ENCODE results near the gene CERK.

The CERK gene

DNA sequence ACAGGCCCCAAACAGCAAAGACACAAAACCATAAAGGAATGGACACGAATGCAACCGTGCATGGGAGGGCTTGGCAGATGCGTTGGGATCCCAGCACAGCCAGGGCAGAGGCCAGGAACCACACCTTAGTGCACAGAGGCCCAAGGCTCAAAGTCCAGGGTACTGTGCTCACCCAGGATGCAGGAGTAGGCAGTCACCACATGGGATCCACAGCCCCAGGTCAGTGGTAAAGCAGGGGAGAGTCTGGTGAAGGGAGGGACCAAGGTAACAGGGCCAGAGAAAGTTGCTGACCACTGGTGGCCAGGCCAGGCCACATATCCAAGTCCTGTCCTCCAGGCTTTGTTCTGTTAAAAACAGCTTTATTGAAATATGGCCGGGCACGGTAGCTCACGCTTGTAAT is 6.5 kb upstream of the CERK start:
- Histone ChIP-seq H3K36me3 (ENCODE audit: control insufficient read depth in 5 of 5, insufficient read depth in 5 of 5, low read length in 5 of 5) (no peaks in the 10 kb centered on the region), H3K9me3 (ENCODE audit: control insufficient read depth in 5 of 5, low read length in 5 of 5) (no peaks in the 10 kb centered on the region), H3K4me1 (ENCODE audit: control insufficient read depth in 5 of 5, insufficient read depth in 5 of 5, low read length in 5 of 5) (peaks cover 2 to 28% (median 24%) of the 10 kb centered on the region in 5 donors), H3K27me3 (ENCODE audit: control insufficient read depth in 5 of 5, insufficient read depth in 4 of 5, low read length in 5 of 5) (peaks cover 4 to 26% (median 17%) of the 10 kb centered on the region in 5 donors), H3K9ac (ENCODE audit: low read length in 5 of 5) (no peak overlapping the region), H3K4me3 (ENCODE audit: low read depth in 1 of 5, low read length in 5 of 5) (no peak overlapping the region), H3K27ac (ENCODE audit: low read depth, low read length) (no peak overlapping the region)

DNA sequence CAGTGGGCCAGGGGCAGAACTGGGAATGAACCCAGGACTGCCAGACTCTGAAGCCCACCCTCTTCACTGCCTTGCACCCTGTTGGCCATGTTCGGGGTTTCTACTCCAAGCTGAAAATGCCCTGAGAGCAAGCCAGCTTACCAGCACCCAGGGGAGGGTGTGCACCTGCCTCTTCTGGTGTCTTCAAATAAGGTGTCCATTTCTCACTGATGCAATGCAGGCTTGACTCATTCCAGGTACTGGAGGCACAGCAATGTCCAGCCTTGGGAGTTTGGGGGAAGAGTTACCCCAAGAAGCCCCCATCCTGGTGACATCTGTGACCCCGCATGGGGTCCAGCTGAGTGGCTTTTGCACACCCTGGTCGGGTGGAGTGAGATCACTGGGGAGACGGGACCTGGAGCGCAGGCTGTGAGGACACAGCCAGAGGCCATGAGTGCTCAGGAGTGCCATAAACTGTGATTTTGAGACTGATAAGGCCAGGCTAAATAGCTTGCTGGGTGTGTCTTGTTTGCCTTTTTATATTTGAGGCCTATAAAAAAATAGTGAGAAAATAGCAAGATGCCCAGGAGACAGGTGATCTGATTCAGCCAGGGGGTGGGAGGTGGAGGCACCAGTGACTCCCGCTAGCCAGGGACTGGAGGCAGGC is 4.6 kb upstream of the CERK start:
- Histone ChIP-seq H3K27ac (ENCODE audit: low read depth, low read length) (no peak overlapping the region), H3K4me1 (ENCODE audit: control insufficient read depth in 5 of 5, insufficient read depth in 5 of 5, low read length in 5 of 5) (peaks cover 0 to 32% (median 24%) of the 10 kb centered on the region in 5 donors)

DNA sequence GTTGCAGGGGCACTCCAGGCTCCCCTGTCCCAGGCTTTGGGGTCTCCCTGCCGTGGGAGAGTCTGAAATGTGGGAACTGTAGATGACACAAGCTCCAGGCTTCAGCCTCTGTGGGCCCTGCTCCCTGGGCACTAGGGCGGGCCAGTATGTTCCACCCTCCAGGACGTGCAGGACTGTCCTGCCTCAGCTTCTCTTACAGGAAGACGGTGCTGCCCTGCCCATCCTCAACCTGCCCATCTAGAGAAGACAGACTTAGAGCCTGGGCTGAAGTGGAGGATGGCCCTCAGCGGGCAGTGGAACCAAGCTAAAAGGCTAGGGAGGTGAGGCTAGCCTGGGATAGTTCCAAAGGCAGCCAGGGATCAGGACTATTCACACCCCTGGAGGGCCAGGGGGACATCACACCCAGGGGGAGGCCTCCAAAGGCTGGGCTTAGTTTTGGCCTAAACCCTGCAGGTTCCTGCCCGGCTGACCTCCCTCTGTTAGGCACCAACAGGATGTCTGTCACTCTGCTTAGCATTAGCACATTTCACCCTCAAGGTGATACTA is 4.0 kb upstream of the CERK start:
- H3K4me1 ChIP-seq (ENCODE audit: control insufficient read depth in 5 of 5, insufficient read depth in 5 of 5, low read length in 5 of 5) = peaks cover 2 to 37% (median 28%) of the 10 kb centered on the region in 5 donors
- H3K9ac ChIP-seq (ENCODE audit: low read length in 5 of 5) = no peak overlapping the region
- H3K4me3 ChIP-seq (ENCODE audit: low read depth in 1 of 5, low read length in 5 of 5) = no peak overlapping the region
- no peak overlapping the region for H3K27ac ChIP-seq (ENCODE audit: low read depth, low read length)
- H3K27me3 ChIP-seq (ENCODE audit: control insufficient read depth in 5 of 5, insufficient read depth in 4 of 5, low read length in 5 of 5) = peaks cover 0 to 9% (median 4%) of the 10 kb centered on the region in 5 donors
- no peaks in the 10 kb centered on the region for H3K9me3 ChIP-seq (ENCODE audit: control insufficient read depth in 5 of 5, low read length in 5 of 5)
- H3K36me3 ChIP-seq (ENCODE audit: control insufficient read depth in 5 of 5, insufficient read depth in 5 of 5, low read length in 5 of 5) = no peaks in the 10 kb centered on the region

More for the DNA sequence above, 4.6 kb upstream of the CERK start:
- no peak overlapping the region for H3K4me3 ChIP-seq (ENCODE audit: low read depth in 1 of 5, low read length in 5 of 5)
- peaks cover under 1 to 13% (median 9%) of the 10 kb centered on the region in 5 donors for H3K27me3 ChIP-seq (ENCODE audit: control insufficient read depth in 5 of 5, insufficient read depth in 4 of 5, low read length in 5 of 5)
- no peaks in the 10 kb centered on the region for H3K9me3 ChIP-seq (ENCODE audit: control insufficient read depth in 5 of 5, low read length in 5 of 5)
- H3K9ac ChIP-seq (ENCODE audit: low read length in 5 of 5) = no peak overlapping the region
- H3K36me3 ChIP-seq (ENCODE audit: control insufficient read depth in 5 of 5, insufficient read depth in 5 of 5, low read length in 5 of 5) = no peaks in the 10 kb centered on the region

DNA sequence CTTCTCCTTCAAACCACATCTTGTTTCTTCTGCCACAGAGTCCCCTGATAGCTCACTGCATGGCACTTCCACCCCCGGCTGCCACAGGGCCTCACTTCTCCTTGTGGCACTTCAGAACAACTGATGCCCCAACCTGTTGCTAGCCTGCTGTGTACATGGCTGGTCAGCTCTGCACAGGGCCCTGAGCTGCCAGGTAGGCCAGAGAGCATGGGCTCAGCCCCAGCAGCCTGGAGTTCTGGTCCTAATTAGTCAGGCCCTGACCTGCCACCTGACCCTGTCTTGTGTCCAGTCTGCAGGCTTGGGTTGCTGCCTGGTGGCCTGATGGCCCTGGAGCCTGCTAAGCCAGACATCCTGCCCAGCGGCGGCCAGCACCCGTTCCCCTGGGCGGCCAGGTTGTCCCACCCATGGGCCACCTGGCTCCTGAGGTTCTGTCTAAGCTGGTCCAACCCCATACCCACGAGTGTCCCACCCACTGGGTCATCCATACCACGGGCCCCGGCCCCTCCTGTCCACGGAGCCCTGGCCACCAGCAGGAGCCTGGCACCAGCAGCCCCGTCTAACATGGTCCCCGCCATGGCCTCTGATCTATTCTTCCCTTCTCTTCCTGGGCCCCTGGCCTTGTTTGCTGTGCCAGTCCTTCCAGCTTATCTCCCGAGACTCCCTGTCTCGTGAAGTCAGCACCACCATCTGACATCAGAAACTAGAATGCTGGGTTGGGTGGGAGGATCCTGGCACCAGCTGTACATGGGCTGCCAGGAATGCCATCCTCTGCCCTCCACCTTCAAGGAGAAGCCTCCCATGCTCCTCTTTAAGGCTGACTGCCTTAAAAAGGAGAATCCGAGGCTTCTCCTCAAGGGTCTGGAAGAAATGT is 3.1 kb upstream of the CERK start:
- no peak overlapping the region for H3K27ac ChIP-seq (ENCODE audit: low read depth, low read length)
- H3K36me3 ChIP-seq (ENCODE audit: control insufficient read depth in 5 of 5, insufficient read depth in 5 of 5, low read length in 5 of 5) = no peaks in the 10 kb centered on the region
- H3K4me3 ChIP-seq (ENCODE audit: low read depth in 1 of 5, low read length in 5 of 5) = no peak overlapping the region
- peaks cover 7 to 46% (median 37%) of the 10 kb centered on the region in 5 donors for H3K4me1 ChIP-seq (ENCODE audit: control insufficient read depth in 5 of 5, insufficient read depth in 5 of 5, low read length in 5 of 5)
- H3K9me3 ChIP-seq (ENCODE audit: control insufficient read depth in 5 of 5, low read length in 5 of 5) = no peaks in the 10 kb centered on the region
- H3K27me3 ChIP-seq (ENCODE audit: control insufficient read depth in 5 of 5, insufficient read depth in 4 of 5, low read length in 5 of 5) = peaks cover 0 to 1% (median 0%) of the 10 kb centered on the region in 5 donors
- peak overlapping the region in 1 of 5 donors; percentile 47 for H3K9ac ChIP-seq (ENCODE audit: low read length in 5 of 5)

DNA sequence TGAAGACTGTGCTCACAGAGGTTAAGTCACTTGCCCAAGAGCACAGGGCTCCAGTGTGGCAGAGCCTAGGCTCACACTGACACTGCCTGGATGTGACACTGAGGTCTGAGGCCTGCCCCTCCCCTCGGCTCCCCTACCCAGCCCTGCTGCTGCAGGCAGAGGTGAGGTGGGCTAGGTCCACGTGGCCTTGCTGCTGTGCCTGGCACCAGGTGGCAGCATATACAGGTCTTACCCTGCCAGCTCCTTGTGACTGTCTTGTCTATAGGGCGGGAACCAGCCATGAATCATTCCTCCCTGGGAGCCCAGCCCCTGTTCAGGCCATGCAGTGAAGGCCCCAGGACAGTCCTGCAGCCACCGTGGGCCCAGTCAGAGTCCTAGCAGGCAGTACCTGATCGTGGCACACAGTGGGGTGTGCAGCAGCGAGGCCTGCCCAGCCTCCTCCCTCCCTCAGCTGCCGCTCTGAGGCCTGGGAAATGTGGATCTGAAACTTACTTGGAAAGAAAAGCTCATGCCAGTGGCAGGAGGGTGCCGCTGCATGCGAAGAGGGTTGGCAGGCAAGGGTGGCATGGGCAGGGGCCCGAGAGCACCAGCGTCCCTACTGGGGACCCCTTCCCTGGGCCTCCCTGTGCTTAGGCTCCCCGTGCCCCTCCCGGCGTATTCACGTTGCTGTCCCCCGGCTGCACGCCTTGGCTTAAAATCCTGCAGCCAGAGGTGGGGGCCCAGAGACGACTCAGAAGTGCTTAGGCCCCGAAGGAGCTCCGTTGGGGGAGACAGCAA is 1.2 kb upstream of the CERK start:
- peak overlapping the region in 3 of 5 donors; percentile 24 to 82 (median 43) for H3K9ac ChIP-seq (ENCODE audit: low read length in 5 of 5)

DNA sequence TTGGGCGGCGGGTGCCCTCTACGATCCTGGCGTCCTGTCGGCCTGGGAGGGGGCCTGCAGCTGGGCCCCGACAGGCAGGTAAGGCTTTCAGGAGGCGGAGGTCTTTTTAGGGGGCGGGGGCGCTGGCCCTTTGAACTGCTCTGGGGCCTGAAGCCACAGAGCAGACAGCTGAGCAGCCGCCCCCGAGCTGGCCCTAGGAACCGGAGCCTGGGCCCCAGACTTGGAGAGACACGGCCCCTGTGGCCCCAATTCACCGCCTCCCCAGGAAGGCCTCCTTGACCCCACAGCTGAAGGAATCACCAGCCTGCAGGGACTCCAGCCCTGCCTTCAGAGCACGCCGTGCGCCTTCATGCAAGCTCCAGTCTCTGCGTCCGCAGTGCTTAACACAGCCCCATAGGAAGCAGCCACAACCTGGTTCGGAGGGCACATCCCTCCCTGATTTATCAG is 618 bp upstream of the CERK start:
- no peaks in the 10 kb centered on the region for H3K9me3 ChIP-seq (ENCODE audit: control insufficient read depth in 5 of 5, low read length in 5 of 5)
- no peaks in the 10 kb centered on the region for H3K36me3 ChIP-seq (ENCODE audit: control insufficient read depth in 5 of 5, insufficient read depth in 5 of 5, low read length in 5 of 5)
- peak overlapping the region; percentile 57 for H3K27ac ChIP-seq (ENCODE audit: low read depth, low read length)
- no peaks in the 10 kb centered on the region for H3K27me3 ChIP-seq (ENCODE audit: control insufficient read depth in 5 of 5, insufficient read depth in 4 of 5, low read length in 5 of 5)
- peaks cover 13 to 66% (median 59%) of the 10 kb centered on the region in 5 donors for H3K4me1 ChIP-seq (ENCODE audit: control insufficient read depth in 5 of 5, insufficient read depth in 5 of 5, low read length in 5 of 5)
- peak overlapping the region in 4 of 5 donors; percentile 43 to 82 (median 59) for H3K9ac ChIP-seq (ENCODE audit: low read length in 5 of 5)
- H3K4me3 ChIP-seq (ENCODE audit: low read depth in 1 of 5, low read length in 5 of 5) = peak overlapping the region; percentile 46 to 77 (median 64)

More for the DNA sequence above, 1.2 kb upstream of the CERK start:
- H3K4me3 ChIP-seq (ENCODE audit: low read depth in 1 of 5, low read length in 5 of 5) = peak overlapping the region; percentile 46 to 77 (median 64)
- peaks cover 13 to 65% (median 56%) of the 10 kb centered on the region in 5 donors for H3K4me1 ChIP-seq (ENCODE audit: control insufficient read depth in 5 of 5, insufficient read depth in 5 of 5, low read length in 5 of 5)
- peak overlapping the region; percentile 57 for H3K27ac ChIP-seq (ENCODE audit: low read depth, low read length)
- no peaks in the 10 kb centered on the region for H3K9me3 ChIP-seq (ENCODE audit: control insufficient read depth in 5 of 5, low read length in 5 of 5)
- H3K27me3 ChIP-seq (ENCODE audit: control insufficient read depth in 5 of 5, insufficient read depth in 4 of 5, low read length in 5 of 5) = no peaks in the 10 kb centered on the region
- H3K36me3 ChIP-seq (ENCODE audit: control insufficient read depth in 5 of 5, insufficient read depth in 5 of 5, low read length in 5 of 5) = no peaks in the 10 kb centered on the region

DNA sequence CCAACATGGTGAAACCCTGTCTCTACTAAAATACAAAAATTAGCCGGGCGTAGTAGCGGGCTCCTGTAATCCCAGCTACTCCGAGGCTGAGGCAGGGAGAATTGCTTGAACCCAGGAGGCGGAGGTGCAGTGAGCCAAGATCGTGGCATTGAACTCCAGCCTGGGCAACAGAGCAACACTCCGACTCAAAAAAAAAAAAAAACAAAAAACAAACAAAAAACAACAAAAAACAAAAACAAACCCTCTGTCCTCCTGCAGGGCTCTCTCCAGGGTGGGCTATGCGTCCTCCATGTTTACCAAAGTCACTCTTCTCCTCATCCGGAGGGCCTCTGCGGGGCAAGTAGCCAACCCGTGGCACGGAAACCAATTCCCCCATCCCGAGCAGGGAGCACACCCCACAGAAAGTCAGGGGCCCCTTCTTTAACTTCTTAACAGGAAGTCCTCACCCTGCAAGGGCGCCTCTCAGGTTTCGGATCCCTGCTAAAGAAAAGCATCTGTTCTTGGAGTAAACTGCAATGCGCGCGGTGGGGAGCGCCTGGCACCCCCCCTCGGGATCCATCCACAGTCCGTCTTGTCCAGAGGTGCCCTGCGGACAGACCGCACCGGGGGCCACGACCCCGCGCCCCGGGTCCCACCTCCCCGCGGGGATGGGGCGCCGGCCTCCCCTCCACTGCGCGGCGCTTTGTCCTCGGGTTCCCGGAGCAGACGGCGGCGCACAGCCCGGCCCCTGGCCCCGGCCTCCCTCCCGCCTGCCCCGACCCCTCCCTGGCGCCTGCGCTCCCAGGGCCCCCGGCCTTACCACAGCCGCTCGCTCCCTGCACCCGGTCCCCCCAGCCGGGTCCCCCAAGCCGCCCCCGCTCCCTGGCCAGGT is 712 bp downstream of the CERK start:
- Histone ChIP-seq H3K27me3 (ENCODE audit: control insufficient read depth in 5 of 5, insufficient read depth in 4 of 5, low read length in 5 of 5) (no peaks in the 10 kb centered on the region), H3K9ac (ENCODE audit: low read length in 5 of 5) (peak overlapping the region in 4 of 5 donors; percentile 55 to 76 (median 67)), H3K27ac (ENCODE audit: low read depth, low read length) (peak overlapping the region; percentile 50)

DNA sequence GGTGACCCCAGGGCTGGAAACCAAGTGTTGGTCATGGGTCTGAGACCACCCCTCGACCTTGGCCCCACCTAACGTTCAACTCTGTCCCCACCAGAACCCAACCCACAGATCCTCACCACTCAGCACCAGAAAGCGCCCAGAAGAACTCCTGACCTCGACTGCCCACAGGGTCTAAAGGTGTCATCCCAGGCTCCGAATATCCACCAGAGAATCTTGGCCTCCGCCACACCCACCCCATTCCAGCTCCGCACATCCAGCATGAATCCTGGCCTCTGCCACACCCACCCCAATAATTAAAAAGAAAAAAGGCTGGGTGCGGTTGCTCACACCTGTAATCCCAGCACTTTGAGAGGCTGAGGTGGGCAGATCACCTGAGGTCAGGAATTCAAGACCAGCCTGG is 1.3 kb downstream of the CERK start:
- Histone ChIP-seq H3K36me3 (ENCODE audit: control insufficient read depth in 5 of 5, insufficient read depth in 5 of 5, low read length in 5 of 5) (peaks cover 0 to 4% (median under 1%) of the 10 kb centered on the region in 5 donors), H3K27ac (ENCODE audit: low read depth, low read length) (peak overlapping the region; percentile 50), H3K9me3 (ENCODE audit: control insufficient read depth in 5 of 5, low read length in 5 of 5) (no peaks in the 10 kb centered on the region), H3K9ac (ENCODE audit: low read length in 5 of 5) (peak overlapping the region in 2 of 5 donors; percentile 53 to 76), H3K4me1 (ENCODE audit: control insufficient read depth in 5 of 5, insufficient read depth in 5 of 5, low read length in 5 of 5) (peaks cover 13 to 70% (median 59%) of the 10 kb centered on the region in 5 donors), H3K27me3 (ENCODE audit: control insufficient read depth in 5 of 5, insufficient read depth in 4 of 5, low read length in 5 of 5) (no peaks in the 10 kb centered on the region), H3K4me3 (ENCODE audit: low read depth in 1 of 5, low read length in 5 of 5) (peak overlapping the region; percentile 27 to 78 (median 76))

More for the DNA sequence above, 712 bp downstream of the CERK start:
- no peaks in the 10 kb centered on the region for H3K9me3 ChIP-seq (ENCODE audit: control insufficient read depth in 5 of 5, low read length in 5 of 5)
- peak overlapping the region; percentile 72 to 78 (median 76) for H3K4me3 ChIP-seq (ENCODE audit: low read depth in 1 of 5, low read length in 5 of 5)
- H3K36me3 ChIP-seq (ENCODE audit: control insufficient read depth in 5 of 5, insufficient read depth in 5 of 5, low read length in 5 of 5) = no peaks in the 10 kb centered on the region
- H3K4me1 ChIP-seq (ENCODE audit: control insufficient read depth in 5 of 5, insufficient read depth in 5 of 5, low read length in 5 of 5) = peaks cover 13 to 66% (median 59%) of the 10 kb centered on the region in 5 donors
